ENCODE data around the gene ITPR3.

ITPR3 gene

DNA sequence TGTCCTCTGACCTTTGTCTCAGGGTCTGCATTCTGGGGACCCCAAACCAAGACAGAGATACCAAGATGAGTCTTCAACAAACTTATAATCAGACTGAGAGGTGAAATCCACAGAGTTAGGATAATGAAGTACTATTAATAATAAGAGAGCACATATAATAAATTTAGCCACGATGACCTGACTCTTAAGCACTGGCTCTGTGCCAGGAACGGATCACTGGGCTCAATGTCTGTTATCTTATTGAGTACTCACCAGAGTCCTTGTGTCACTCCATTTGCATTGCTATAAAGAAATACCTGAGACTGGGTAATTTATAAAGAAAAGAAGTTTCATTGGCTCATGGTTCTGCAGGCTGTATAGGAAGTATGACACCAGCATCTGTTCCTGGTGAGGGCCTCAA, 18.9 kb upstream of the ITPR3 start:
- no peak for DNase-seq (ENCODE audit: extremely low spot score)
- TF ChIP-seq, protein P1, sequence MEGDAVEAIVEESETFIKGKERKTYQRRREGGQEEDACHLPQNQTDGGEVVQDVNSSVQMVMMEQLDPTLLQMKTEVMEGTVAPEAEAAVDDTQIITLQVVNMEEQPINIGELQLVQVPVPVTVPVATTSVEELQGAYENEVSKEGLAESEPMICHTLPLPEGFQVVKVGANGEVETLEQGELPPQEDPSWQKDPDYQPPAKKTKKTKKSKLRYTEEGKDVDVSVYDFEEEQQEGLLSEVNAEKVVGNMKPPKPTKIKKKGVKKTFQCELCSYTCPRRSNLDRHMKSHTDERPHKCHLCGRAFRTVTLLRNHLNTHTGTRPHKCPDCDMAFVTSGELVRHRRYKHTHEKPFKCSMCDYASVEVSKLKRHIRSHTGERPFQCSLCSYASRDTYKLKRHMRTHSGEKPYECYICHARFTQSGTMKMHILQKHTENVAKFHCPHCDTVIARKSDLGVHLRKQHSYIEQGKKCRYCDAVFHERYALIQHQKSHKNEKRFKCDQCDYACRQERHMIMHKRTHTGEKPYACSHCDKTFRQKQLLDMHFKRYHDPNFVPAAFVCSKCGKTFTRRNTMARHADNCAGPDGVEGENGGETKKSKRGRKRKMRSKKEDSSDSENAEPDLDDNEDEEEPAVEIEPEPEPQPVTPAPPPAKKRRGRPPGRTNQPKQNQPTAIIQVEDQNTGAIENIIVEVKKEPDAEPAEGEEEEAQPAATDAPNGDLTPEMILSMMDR (IDR thresholded peaks at IDR 0.05; ENCODE audit: control extremely low read depth, extremely low read depth, low read depth, missing control alignments): no peak
- ChIA-PET CTCF (interaction anchor here (1.1 to 1.9 kb wide), 2 partner anchors 10 to 12 kb away, joined by 5 to 8 read pairs; no protein-coding TSS in a partner anchor), POLR2A (no interaction called here)

DNA sequence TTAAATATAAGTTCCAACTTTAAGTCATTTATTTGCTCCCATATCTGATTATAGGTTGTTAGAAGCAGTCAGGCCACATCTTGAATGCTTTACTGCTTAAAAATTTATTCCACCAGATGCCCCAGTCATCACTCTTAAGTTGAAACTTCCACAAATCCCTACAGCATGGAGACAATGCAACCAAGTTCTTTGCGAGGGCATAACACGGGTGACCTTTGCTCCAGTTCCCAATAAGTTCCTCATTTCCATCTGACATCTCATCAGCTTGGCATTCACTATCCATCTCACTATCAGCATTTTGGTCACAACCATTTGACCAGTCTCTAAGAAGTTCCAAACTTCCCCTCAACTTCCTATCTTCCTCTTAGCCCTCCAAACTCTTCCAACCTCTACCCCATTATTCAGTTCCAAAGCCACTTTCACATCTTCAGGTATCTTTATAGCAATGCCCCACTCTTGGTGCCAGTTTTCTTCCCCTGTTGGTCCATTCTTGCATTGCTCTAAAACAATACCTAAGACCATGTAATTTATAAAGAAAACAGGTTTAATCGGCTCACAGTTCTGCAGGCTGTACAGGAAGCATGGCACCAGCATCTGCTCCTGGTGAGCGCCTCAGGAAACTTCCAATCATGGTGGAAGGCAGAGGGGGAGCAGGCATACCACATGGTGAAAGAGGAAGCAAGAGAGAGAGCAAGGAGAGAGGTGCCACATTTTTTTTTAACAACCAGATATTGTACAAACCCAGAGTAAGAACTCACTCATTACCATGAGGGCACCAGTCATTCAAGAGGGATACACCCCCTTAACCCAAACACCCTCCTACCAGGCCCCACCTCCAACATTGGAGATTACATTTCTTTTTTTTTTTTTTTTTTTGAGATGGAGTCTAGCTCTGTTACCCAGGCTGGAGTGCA, 15.9 kb upstream of the ITPR3 start:
- POLR2A ChIA-PET: no interaction called here
- DNase-seq (ENCODE audit: extremely low spot score): no peak
- TF ChIP-seq, protein P1 (IDR thresholded peaks at IDR 0.05; ENCODE audit: control extremely low read depth, extremely low read depth, low read depth, missing control alignments): no peak
- CTCF ChIA-PET: interaction anchor here (1.4 to 6.4 kb wide), 3 partner anchors 13 to 18 kb away, joined by 5 to 73 read pairs (median 20); no protein-coding TSS in a partner anchor

DNA sequence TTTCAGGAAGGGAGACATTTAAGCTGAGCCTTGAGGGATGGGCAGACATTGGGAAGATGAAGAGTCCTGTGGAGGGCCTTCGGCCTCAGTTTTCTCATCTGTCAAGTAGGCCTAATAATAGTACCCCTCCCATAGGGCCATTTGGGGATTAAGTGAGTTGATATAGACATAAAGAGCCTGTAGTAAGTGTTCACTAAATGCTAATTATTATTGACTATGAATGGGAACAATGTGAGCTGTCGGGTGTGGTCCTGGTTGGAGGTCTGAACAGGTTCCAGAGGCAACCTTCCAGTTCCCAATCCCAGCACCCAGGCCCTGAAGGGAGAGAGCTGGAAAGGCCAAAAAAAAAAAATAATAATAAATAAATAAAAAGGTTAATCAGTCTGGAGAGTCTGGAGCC, 14.5 kb upstream of the ITPR3 start:
- CTCF ChIA-PET: interaction anchor here (1.0 to 6.4 kb wide), 11 partner anchors 9 to 94 kb away, joined by 3 to 73 read pairs (median 16); partner anchors contain the start of genes BAK1 and ITPR3
- DNase-seq (ENCODE audit: extremely low spot score): no peak
- POLR2A ChIA-PET: no interaction called here
- TF ChIP-seq, protein P1 (IDR thresholded peaks at IDR 0.05; ENCODE audit: control extremely low read depth, extremely low read depth, low read depth, missing control alignments): no peak

DNA sequence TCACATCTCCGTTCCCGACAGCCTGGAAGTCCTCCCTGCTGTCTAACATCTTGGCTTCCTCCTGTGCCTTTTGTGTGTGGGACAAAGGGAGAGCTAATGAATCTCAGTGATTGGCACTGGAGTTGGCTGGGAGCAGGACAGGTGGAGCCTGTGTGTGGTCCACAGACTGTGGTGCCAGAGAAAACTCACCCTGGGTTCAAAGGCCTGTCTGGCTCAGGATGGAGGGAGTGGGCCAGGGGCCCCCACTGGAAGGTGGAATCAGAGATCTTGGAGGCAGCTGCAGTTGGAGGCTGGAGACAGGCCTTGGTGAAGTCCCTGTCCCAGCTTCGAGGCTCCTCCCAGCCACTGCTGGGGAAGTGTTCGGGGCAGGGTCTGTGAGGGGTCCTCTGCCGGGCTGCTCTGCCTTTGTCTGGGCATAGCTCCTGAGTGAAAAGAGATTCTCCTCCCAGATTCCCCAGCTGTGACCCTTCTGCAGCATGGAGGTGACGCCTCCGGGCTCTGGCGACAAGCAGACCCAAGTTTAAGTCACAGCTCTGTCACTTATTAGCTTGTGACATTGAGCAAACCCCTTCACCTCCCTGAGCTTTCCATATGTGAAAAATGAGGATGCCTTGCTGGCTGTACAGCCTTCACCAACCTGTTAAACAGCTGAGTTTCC, 13.9 kb upstream of the ITPR3 start:
- TF ChIP-seq, protein P1 (IDR thresholded peaks at IDR 0.05; ENCODE audit: control extremely low read depth, extremely low read depth, low read depth, missing control alignments): no peak
- ChIA-PET POLR2A (no interaction called here), CTCF (interaction anchor here (0.9 to 6.4 kb wide), 16 partner anchors 9 to 164 kb away, joined by 3 to 73 read pairs (median 8); partner anchors contain the start of genes BAK1 and ITPR3)
- DNase-seq (ENCODE audit: extremely low spot score): no peak

DNA sequence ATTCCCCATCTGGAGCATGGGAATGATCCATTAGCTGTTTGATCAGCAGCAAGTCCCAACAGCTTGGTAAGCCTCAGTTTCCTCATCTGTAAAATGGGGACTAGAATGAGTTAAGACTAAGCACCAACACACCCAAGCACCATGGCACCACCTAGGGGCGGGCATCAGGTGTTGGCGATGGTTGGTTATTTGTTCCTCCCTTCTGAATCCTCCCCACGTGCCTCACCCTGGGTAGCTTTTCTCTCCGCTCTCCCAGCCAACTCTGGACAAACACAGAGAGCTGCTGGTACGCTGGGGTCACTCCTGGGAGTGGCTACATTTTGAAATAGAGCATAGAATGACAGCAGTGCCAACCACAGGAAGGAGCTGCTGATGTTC, 13.3 kb upstream of the ITPR3 start:
- TF ChIP-seq, protein P1 (IDR thresholded peaks at IDR 0.05; ENCODE audit: control extremely low read depth, extremely low read depth, low read depth, missing control alignments): peak; percentile 55
- ChIA-PET POLR2A (no interaction called here), CTCF (interaction anchor here (0.9 to 6.4 kb wide), 16 partner anchors 10 to 164 kb away, joined by 3 to 73 read pairs (median 8); partner anchors contain the start of genes BAK1 and ITPR3)
- DNase-seq (ENCODE audit: extremely low spot score): peak; percentile 70

DNA sequence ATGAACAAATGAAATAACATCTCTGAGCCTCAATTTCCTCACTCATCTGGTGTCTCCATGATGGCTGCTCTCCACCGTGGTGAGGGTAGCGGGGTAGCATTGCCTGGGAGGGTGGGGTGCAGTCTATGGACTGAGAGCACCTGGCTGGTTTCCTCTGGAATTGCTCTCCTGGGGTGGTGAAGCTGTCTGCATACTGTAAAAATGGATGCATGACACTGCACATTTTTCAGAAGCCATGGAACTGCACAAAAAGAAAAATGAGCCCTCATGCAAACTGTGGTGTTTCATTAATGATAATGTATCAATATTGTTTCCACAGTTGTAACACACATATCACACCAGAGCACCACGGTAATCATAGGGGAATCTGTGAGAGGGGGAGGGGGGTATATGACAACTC, 12.1 kb upstream of the ITPR3 start:
- ChIA-PET CTCF (interaction anchor here (1.2 to 6.4 kb wide), 4 partner anchors 11 to 41 kb away, joined by 3 to 73 read pairs (median 22); partner anchors contain the start of gene ITPR3), POLR2A (no interaction called here)
- TF ChIP-seq, protein P1 (IDR thresholded peaks at IDR 0.05; ENCODE audit: control extremely low read depth, extremely low read depth, low read depth, missing control alignments): no peak
- no peak for DNase-seq (ENCODE audit: extremely low spot score)

Measured in GM10248 (cell line).